ENCODE data around the gene AMMECR1. TPM values are rescaled to one million over a fixed set of nuclear protein-coding genes. Genes with fewer than 3 reads are reported as not detected.

Gene AMMECR1
- total RNA-seq, 2 donors from 2014 or later = 10.4 to 14.4 TPM

- peak overlapping the region; percentile 68 to 70 for H3K9ac ChIP-seq (ENCODE audit: low read depth in 2 of 2, low read length in 2 of 2)
- H3K27me3 ChIP-seq = no peaks in the 10 kb centered on the region
- peak overlapping the region; percentile 37 for H3K4me3 ChIP-seq
- no peak for DNase-seq
- TF ChIP-seq CTCF (IDR thresholded peaks at IDR 0.05) = no peak
- H3K9me3 ChIP-seq = no peaks in the 10 kb centered on the region
- no peaks in the 10 kb centered on the region for H3K4me1 ChIP-seq
- intact Hi-C loops (cut with DNase I) = loop anchor here (10.0 kb wide), 1 partner anchor 154 kb away; no protein-coding TSS in a partner anchor
- no peaks in the 10 kb centered on the region for H3K36me3 ChIP-seq
- H3K27ac ChIP-seq = peak overlapping the region; percentile 58
Measured at GRCh38 chrX:110318664-110318968, 731 bp upstream of the AMMECR1 start.

- H3K27ac ChIP-seq = peak overlapping the region; percentile 54
- TF ChIP-seq CTCF (IDR thresholded peaks at IDR 0.05) = no peak
- no peaks in the 10 kb centered on the region for H3K27me3 ChIP-seq
- H3K4me1 ChIP-seq = no peaks in the 10 kb centered on the region
- H3K9ac ChIP-seq (ENCODE audit: low read depth in 2 of 2, low read length in 2 of 2) = peak overlapping the region; percentile 72 to 80
- H3K4me3 ChIP-seq = peak overlapping the region; percentile 60
- intact Hi-C loops (cut with DNase I) = loop anchor here (10.0 kb wide), 1 partner anchor 152 kb away; no protein-coding TSS in a partner anchor
- no peaks in the 10 kb centered on the region for H3K36me3 ChIP-seq
- H3K9me3 ChIP-seq = no peaks in the 10 kb centered on the region
- peak; percentile 35 for DNase-seq
Measured at GRCh38 chrX:110317061-110317819, 645 bp downstream of the AMMECR1 start.

- TF ChIP-seq CTCF (IDR thresholded peaks at IDR 0.05) = no peak
- Histone ChIP-seq H3K27me3 (no peaks in the 10 kb centered on the region), H3K27ac (no peak overlapping the region), H3K9ac (ENCODE audit: low read depth in 2 of 2, low read length in 2 of 2) (peak overlapping the region in 1 of 2 donors; percentile 72), H3K4me1 (no peaks in the 10 kb centered on the region), H3K4me3 (peak overlapping the region; percentile 60), H3K36me3 (no peaks in the 10 kb centered on the region), H3K9me3 (no peaks in the 10 kb centered on the region)
- intact Hi-C loops (cut with DNase I) = loop anchor here (10.0 kb wide), 1 partner anchor 152 kb away; no protein-coding TSS in a partner anchor
- DNase-seq = no peak
Measured at GRCh38 chrX:110316351-110317060, 1.4 kb downstream of the AMMECR1 start.

- no peaks in the 10 kb centered on the region for H3K27me3 ChIP-seq
- no peak for TF ChIP-seq CTCF (IDR thresholded peaks at IDR 0.05)
- H3K9me3 ChIP-seq = no peaks in the 10 kb centered on the region
- no peak overlapping the region for H3K9ac ChIP-seq (ENCODE audit: low read depth in 2 of 2, low read length in 2 of 2)
- no peaks in the 10 kb centered on the region for H3K4me1 ChIP-seq
- intact Hi-C loops (cut with DNase I) = loop anchor here (10.0 kb wide), 1 partner anchor 151 kb away; no protein-coding TSS in a partner anchor
- no peaks in the 10 kb centered on the region for H3K36me3 ChIP-seq
- H3K27ac ChIP-seq = no peak overlapping the region
- DNase-seq = no peak
- no peak overlapping the region for H3K4me3 ChIP-seq
Measured at GRCh38 chrX:110315551-110315950, 2.3 kb downstream of the AMMECR1 start.

- Histone ChIP-seq H3K27me3 (no peaks in the 10 kb centered on the region), H3K4me1 (no peaks in the 10 kb centered on the region), H3K4me3 (no peak overlapping the region), H3K36me3 (no peaks in the 10 kb centered on the region), H3K27ac (no peak overlapping the region), H3K9me3 (no peaks in the 10 kb centered on the region), H3K9ac (ENCODE audit: low read depth in 2 of 2, low read length in 2 of 2) (no peak overlapping the region)
- no peak for TF ChIP-seq CTCF (IDR thresholded peaks at IDR 0.05)
- no peak for DNase-seq
- intact Hi-C loops (cut with DNase I) = loop anchor here (10.0 kb wide), 1 partner anchor 147 kb away; no protein-coding TSS in a partner anchor
Measured at GRCh38 chrX:110311437-110312230, 6.3 kb downstream of the AMMECR1 start.

Measured in colonic mucosa (tissue), 4 donors.